Measurements from ENCODE around the gene CCDC141. TPM values are rescaled to one million over a fixed set of nuclear protein-coding genes. Genes with fewer than 3 reads are reported as not detected.
"Not testable (repeated sequence)": the region's sequence is repeated elsewhere in the genome, so short reads cannot be mapped to it uniquely, and the experiment has no call there.

CCDC141 gene
- total RNA-seq, 1 donor from 2014 or later, result 25.7 TPM

- Histone ChIP-seq H3K4me1 (no peaks in the 10 kb centered on the region), H3K4me3 (no peak overlapping the region), H3K9me3 (no peaks in the 10 kb centered on the region), H3K27ac (no peak overlapping the region), H3K27me3 (no peaks in the 10 kb centered on the region), H3K36me3 (no peaks in the 10 kb centered on the region)
- intact Hi-C loops (cut with DNase I), result no loop called here
- ATAC-seq, result no peak
- TF ChIP-seq CTCF (IDR thresholded peaks at IDR 0.05), result no peak
- DNase-seq, result no peak
Measured at GRCh38 chr2:178997477-178997876, 52.5 kb downstream of the CCDC141 start.

- Histone ChIP-seq H3K4me1 (no peaks in the 10 kb centered on the region), H3K27ac (no peak overlapping the region)
- no peak for DNase-seq
Measured at GRCh38 chr2:178997067-178997466, 52.9 kb downstream of the CCDC141 start.

GRCh38 chr2:178994264-178994663, 55.7 kb downstream of the CCDC141 start:
- H3K9me3 ChIP-seq, result no peaks in the 10 kb centered on the region
- TF ChIP-seq CTCF (IDR thresholded peaks at IDR 0.05), result no peak
- no peaks in the 10 kb centered on the region for H3K27me3 ChIP-seq
- no peak for DNase-seq
- no peak overlapping the region for H3K4me3 ChIP-seq
- no peaks in the 10 kb centered on the region for H3K4me1 ChIP-seq
- no peaks in the 10 kb centered on the region for H3K36me3 ChIP-seq
- no peak for ATAC-seq
- H3K27ac ChIP-seq, result no peak overlapping the region
- intact Hi-C loops (cut with DNase I), result no loop called here

More at GRCh38 chr2:178997067-178997466, 52.9 kb downstream of the CCDC141 start:
- Histone ChIP-seq H3K9me3 (no peaks in the 10 kb centered on the region), H3K36me3 (no peaks in the 10 kb centered on the region), H3K4me3 (no peak overlapping the region), H3K27me3 (no peaks in the 10 kb centered on the region)
- no peak for ATAC-seq
- intact Hi-C loops (cut with DNase I), result no loop called here
- TF ChIP-seq CTCF (IDR thresholded peaks at IDR 0.05), result no peak

GRCh38 chr2:178993788-178994187, 56.1 kb downstream of the CCDC141 start:
- Histone ChIP-seq H3K27me3 (no peaks in the 10 kb centered on the region), H3K36me3 (no peaks in the 10 kb centered on the region), H3K27ac (no peak overlapping the region), H3K4me3 (no peak overlapping the region), H3K4me1 (no peaks in the 10 kb centered on the region), H3K9me3 (no peaks in the 10 kb centered on the region)
- intact Hi-C loops (cut with DNase I), result no loop called here
- no peak for DNase-seq
- no peak for ATAC-seq
- no peak for TF ChIP-seq CTCF (IDR thresholded peaks at IDR 0.05)

GRCh38 chr2:178992719-178993118, 57.2 kb downstream of the CCDC141 start:
- H3K4me3 ChIP-seq; intact Hi-C loops (cut with DNase I); ATAC-seq; H3K9me3 ChIP-seq; DNase-seq; H3K27me3 ChIP-seq; H3K4me1 ChIP-seq; H3K36me3 ChIP-seq; H3K27ac ChIP-seq: not testable (repeated sequence)

- no peak for ATAC-seq
- Histone ChIP-seq H3K36me3 (no peaks in the 10 kb centered on the region), H3K9me3 (no peaks in the 10 kb centered on the region), H3K27ac (no peak overlapping the region), H3K4me1 (no peaks in the 10 kb centered on the region), H3K27me3 (no peaks in the 10 kb centered on the region), H3K4me3 (no peak overlapping the region)
- no peak for TF ChIP-seq CTCF (IDR thresholded peaks at IDR 0.05)
- DNase-seq, result no peak
- intact Hi-C loops (cut with DNase I), result no loop called here
Measured at GRCh38 chr2:178990533-178991241, 59.2 kb downstream of the CCDC141 start.

GRCh38 chr2:178989424-178989823, 60.5 kb downstream of the CCDC141 start:
- H3K4me1 ChIP-seq; intact Hi-C loops (cut with DNase I); H3K27ac ChIP-seq; H3K27me3 ChIP-seq; H3K9me3 ChIP-seq; H3K36me3 ChIP-seq; H3K4me3 ChIP-seq; ATAC-seq; DNase-seq: not testable (repeated sequence)

GRCh38 chr2:178982652-178983051, 67.3 kb downstream of the CCDC141 start:
- H3K4me3 ChIP-seq; intact Hi-C loops (cut with DNase I); H3K27me3 ChIP-seq; H3K4me1 ChIP-seq; ATAC-seq; H3K36me3 ChIP-seq; H3K27ac ChIP-seq; H3K9me3 ChIP-seq; DNase-seq: not testable (repeated sequence)
